Astrocyte (in vitro differentiated cells and primary cell): ENCODE results near the gene A3GALT2. TPM values are rescaled to one million over a fixed set of nuclear protein-coding genes. Genes with fewer than 3 reads are reported as not detected.

ENCODE experiments used
- DNase-seq: peaks from one replicate; pipeline ENCODE4 v3.0.0-alpha.2; 2010; ENCODE audit warnings: low read depth
- FAIRE-seq: peaks from 2 replicates; lab custom pipeline; 2011; peaks lifted over from hg19 to GRCh38; lab: Jason Lieb, UNC
- H2AFZ ChIP-seq: 2 replicates; pipeline ENCODE4 v1.6.0; 2012; ENCODE audit warnings: low read depth, low read length, inconsistent platforms
- H3K27ac ChIP-seq: 2 replicates; pipeline ENCODE4 v1.5.1; 2011; ENCODE audit warnings: low read depth, low read length, inconsistent platforms
- H3K27me3 ChIP-seq: 2 replicates; pipeline ENCODE4 v1.6.0; 2011; ENCODE audit warnings: low read length, inconsistent platforms; ENCODE audit not compliant: insufficient read depth
- H3K36me3 ChIP-seq: 2 replicates; pipeline ENCODE4 v1.5.1; 2011; ENCODE audit warnings: low read length, inconsistent platforms; ENCODE audit not compliant: insufficient read depth
- H3K4me1 ChIP-seq: 2 replicates; pipeline ENCODE4 v1.5.1; 2011; ENCODE audit warnings: low read length, inconsistent platforms; ENCODE audit not compliant: insufficient read depth
- H3K4me2 ChIP-seq: 2 replicates; pipeline ENCODE4 v1.6.0; 2012; ENCODE audit warnings: low read length, inconsistent platforms
- H3K4me3 ChIP-seq: 2 replicates; pipeline ENCODE4 v1.5.1; 2011; ENCODE audit warnings: low read depth, mild to moderate bottlenecking, low read length, inconsistent platforms; ENCODE audit not compliant: insufficient read depth
- H3K79me2 ChIP-seq: 2 replicates; pipeline ENCODE4 v1.6.0; 2012; ENCODE audit warnings: mild to moderate bottlenecking, low read length, inconsistent platforms; ENCODE audit not compliant: insufficient read depth
- H3K9ac ChIP-seq: 2 replicates; pipeline ENCODE4 v1.6.0; 2012; ENCODE audit warnings: mild to moderate bottlenecking, low read length, inconsistent platforms
- H3K9me3 ChIP-seq: 2 replicates; pipeline ENCODE4 v1.5.1; 2012; ENCODE audit warnings: low read depth, mild to moderate bottlenecking, low read length, inconsistent platforms; ENCODE audit not compliant: insufficient read depth
- H4K20me1 ChIP-seq: 2 replicates; pipeline ENCODE4 v1.6.0; 2012; ENCODE audit warnings: low read length, inconsistent platforms; ENCODE audit not compliant: insufficient read depth
- H3K27ac Mint-ChIP-seq: one replicate; pipeline ENCODE4 v1.8.0; 2021; ENCODE audit warnings: mild to moderate bottlenecking, mixed read lengths; ENCODE audit not compliant: unreplicated experiment
- H3K27me3 Mint-ChIP-seq: one replicate; pipeline ENCODE4 v1.8.0; 2021; ENCODE audit warnings: low read depth, mixed read lengths; ENCODE audit not compliant: unreplicated experiment
- H3K36me3 Mint-ChIP-seq: one replicate; pipeline ENCODE4 v1.8.0; 2021; ENCODE audit warnings: low read depth, mixed read lengths; ENCODE audit not compliant: unreplicated experiment
- H3K4me1 Mint-ChIP-seq: one replicate; pipeline ENCODE4 v1.8.0; 2021; ENCODE audit warnings: low read depth, mixed read lengths; ENCODE audit not compliant: unreplicated experiment
- H3K4me3 Mint-ChIP-seq: one replicate; pipeline ENCODE4 v1.8.0; 2021; ENCODE audit warnings: mild to moderate bottlenecking, moderate library complexity, mixed read lengths; ENCODE audit not compliant: unreplicated experiment
- H3K9me3 Mint-ChIP-seq: one replicate; pipeline ENCODE4 v1.8.0; 2021; ENCODE audit warnings: mild to moderate bottlenecking, mixed read lengths; ENCODE audit not compliant: unreplicated experiment
- CTCF ChIP-seq: IDR thresholded peaks from 2 replicates; pipeline ENCODE4 v1.5.1; 2011; ENCODE audit warnings: low read depth, mild to moderate bottlenecking, inconsistent platforms, low read length, moderate library complexity; ENCODE audit not compliant: insufficient read depth
- EZH2 ChIP-seq: IDR thresholded peaks from 2 replicates; pipeline ENCODE4 v1.6.1; 2012; ENCODE audit warnings: mild to moderate bottlenecking, low read length, inconsistent platforms; ENCODE audit not compliant: insufficient read depth
- total RNA-seq: library from RNA; stranded (reverse); gene quantifications from 2 replicates; pipeline ENCODE4 v1.2.1, GENCODE V29; 2021

A3GALT2 gene
- total RNA-seq, 1 donor from 2014 or later: not detected

GRCh38 chr1:33273961-33274371 is 46.9 kb downstream of the A3GALT2 start:
- Histone ChIP-seq H3K27me3 (no peaks in the 10 kb centered on the region), H3K9me3 (no peaks in the 10 kb centered on the region), H3K4me2 (no peak overlapping the region), H3K4me3 (no peak overlapping the region), H3K9ac (no peak overlapping the region), H3K27ac (no peak overlapping the region), H3K36me3 (peaks cover 14% of the 10 kb centered on the region), H2AFZ (no peak overlapping the region), H3K79me2 (peaks cover 65% of the 10 kb centered on the region), H4K20me1 (peaks cover 69% of the 10 kb centered on the region), H3K4me1 (no peaks in the 10 kb centered on the region)
- DNase-seq (no peak), FAIRE-seq (no peak)
- H3K9me3 Mint-ChIP-seq: no peaks in the 10 kb centered on the region
- TF ChIP-seq CTCF: no peak
- no peak for TF ChIP-seq EZH2
- H3K27me3 Mint-ChIP-seq: no peaks in the 10 kb centered on the region
- H3K4me3 Mint-ChIP-seq: no peak overlapping the region
- H3K27ac Mint-ChIP-seq: no peak overlapping the region
- peaks cover 20% of the 10 kb centered on the region for H3K36me3 Mint-ChIP-seq
- H3K4me1 Mint-ChIP-seq: peaks cover 3% of the 10 kb centered on the region

- Histone ChIP-seq H3K27me3 (no peaks in the 10 kb centered on the region), H3K79me2 (peaks cover 69% of the 10 kb centered on the region), H3K4me1 (no peaks in the 10 kb centered on the region), H2AFZ (no peak overlapping the region), H3K27ac (no peak overlapping the region), H3K9ac (no peak overlapping the region), H3K36me3 (peaks cover 9% of the 10 kb centered on the region), H4K20me1 (peaks cover 75% of the 10 kb centered on the region), H3K9me3 (no peaks in the 10 kb centered on the region), H3K4me3 (no peak overlapping the region), H3K4me2 (no peak overlapping the region)
- peaks cover 20% of the 10 kb centered on the region for H3K36me3 Mint-ChIP-seq
- H3K27me3 Mint-ChIP-seq: no peaks in the 10 kb centered on the region
- no peak overlapping the region for H3K4me3 Mint-ChIP-seq
- TF ChIP-seq EZH2 (no peak), CTCF (no peak)
- DNase-seq (no peak), FAIRE-seq (no peak)
- no peak overlapping the region for H3K27ac Mint-ChIP-seq
- peaks cover 3% of the 10 kb centered on the region for H3K4me1 Mint-ChIP-seq
- H3K9me3 Mint-ChIP-seq: no peaks in the 10 kb centered on the region
These were observed 47.5 kb downstream of the A3GALT2 start for GRCh38 chr1:33273406-33273805.

- no peak overlapping the region for H3K27ac Mint-ChIP-seq
- H3K4me2 ChIP-seq: no peak overlapping the region
- peaks cover 20% of the 10 kb centered on the region for H3K36me3 Mint-ChIP-seq
These were observed 48.0 kb downstream of the A3GALT2 start for GRCh38 chr1:33272930-33273329.

More at GRCh38 chr1:33272930-33273329, 48.0 kb downstream of the A3GALT2 start:
- Histone ChIP-seq H3K27ac (no peak overlapping the region), H3K9me3 (no peaks in the 10 kb centered on the region), H2AFZ (no peak overlapping the region), H3K4me3 (no peak overlapping the region), H3K4me1 (no peaks in the 10 kb centered on the region), H3K36me3 (peaks cover 7% of the 10 kb centered on the region), H3K9ac (no peak overlapping the region), H3K27me3 (no peaks in the 10 kb centered on the region), H3K79me2 (peaks cover 74% of the 10 kb centered on the region), H4K20me1 (peaks cover 80% of the 10 kb centered on the region)
- Mint-ChIP-seq H3K27me3 (no peaks in the 10 kb centered on the region), H3K4me1 (peaks cover 3% of the 10 kb centered on the region), H3K4me3 (no peak overlapping the region), H3K9me3 (no peaks in the 10 kb centered on the region)
- no peak for TF ChIP-seq EZH2
- no peak for DNase-seq
- FAIRE-seq: no peak
